HG03139 (cell line): ENCODE measurements around the gene ZNF80.
"Not testable (repeated sequence)": the region's sequence is repeated elsewhere in the genome, so short reads cannot be mapped to it uniquely, and the experiment has no call there.

ENCODE experiments used
- ATAC-seq: cut with Tn5 transposase; IDR thresholded peaks from one replicate; pipeline ENCODE4 v1.9.1; 2021; ENCODE audit not compliant: unreplicated experiment

The ZNF80 gene

GRCh38 chr3:114237478-114237877, at the start of gene ZNF80:
Gene ZNF80 (minus strand): TSS chr3:114237578. CDS start chr3:114237074, 504 bp downstream.
- ATAC-seq = not testable (repeated sequence)

- ATAC-seq = no peak
Observed at GRCh38 chr3:114286266-114286665, 48.9 kb upstream of the ZNF80 start.

GRCh38 chr3:114285648-114286230, 48.4 kb upstream of the ZNF80 start:
- ATAC-seq = no peak

- no peak for ATAC-seq
Observed at GRCh38 chr3:114284644-114285043, 47.3 kb upstream of the ZNF80 start.

GRCh38 chr3:114276856-114277255, 39.5 kb upstream of the ZNF80 start:
- ATAC-seq = not testable (repeated sequence)

- ATAC-seq = no peak
Observed at GRCh38 chr3:114274929-114275328, 37.6 kb upstream of the ZNF80 start.

GRCh38 chr3:114272271-114272670, 34.9 kb upstream of the ZNF80 start:
- no peak for ATAC-seq

GRCh38 chr3:114270019-114270418, 32.6 kb upstream of the ZNF80 start:
- no peak for ATAC-seq

- no peak for ATAC-seq
Observed at GRCh38 chr3:114260152-114260551, 22.8 kb upstream of the ZNF80 start.

- no peak for ATAC-seq
Observed at GRCh38 chr3:114259566-114259965, 22.2 kb upstream of the ZNF80 start.

GRCh38 chr3:114253505-114253904, 16.1 kb upstream of the ZNF80 start:
- ATAC-seq = no peak

GRCh38 chr3:114252954-114253353, 15.6 kb upstream of the ZNF80 start:
- no peak for ATAC-seq

GRCh38 chr3:114242947-114243346, 5.6 kb upstream of the ZNF80 start:
- ATAC-seq = peak; percentile 86

GRCh38 chr3:114241262-114241661, 3.9 kb upstream of the ZNF80 start:
- ATAC-seq = no peak

GRCh38 chr3:114238146-114238785, 888 bp upstream of the ZNF80 start:
- ATAC-seq = not testable (repeated sequence)

- no peak for ATAC-seq
Observed at GRCh38 chr3:114235431-114235830, 1.9 kb downstream of the ZNF80 start.

- no peak for ATAC-seq
Observed at GRCh38 chr3:114234745-114235144, 2.6 kb downstream of the ZNF80 start.

- ATAC-seq = no peak
Observed at GRCh38 chr3:114231616-114232015, 5.8 kb downstream of the ZNF80 start.

GRCh38 chr3:114227076-114227475, 10.3 kb downstream of the ZNF80 start:
- no peak for ATAC-seq

- ATAC-seq = no peak
Observed at GRCh38 chr3:114226313-114226712, 11.1 kb downstream of the ZNF80 start.

GRCh38 chr3:114223143-114223542, 14.2 kb downstream of the ZNF80 start:
- ATAC-seq = peak; percentile 84

- ATAC-seq = no peak
Observed at GRCh38 chr3:114221881-114222264, 15.5 kb downstream of the ZNF80 start.
